ENCODE data around the gene NPY4R2.
"Not testable (repeated sequence)": the region's sequence is repeated elsewhere in the genome, so short reads cannot be mapped to it uniquely, and the experiment has no call there.

NPY4R2 gene

DNA sequence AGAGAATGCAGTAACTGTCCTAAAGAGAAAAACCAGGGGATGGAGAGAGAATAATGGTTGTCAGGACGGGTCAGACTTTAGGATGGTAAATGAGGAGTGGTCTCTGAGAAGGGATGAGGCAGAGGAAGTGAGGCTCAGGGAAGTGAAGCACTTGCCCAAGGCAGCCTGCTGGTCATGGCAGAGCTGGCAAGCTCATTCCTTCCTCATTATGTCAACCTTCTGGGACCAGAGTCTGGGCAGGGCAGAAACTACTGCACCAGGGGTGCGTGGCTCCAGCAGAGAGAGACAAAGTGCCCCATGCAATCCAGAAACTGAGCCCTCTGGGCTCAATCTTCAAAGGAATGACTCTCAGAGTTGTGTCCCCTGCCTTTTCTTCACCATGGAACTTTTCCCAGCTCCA, 53.6 kb downstream of the NPY4R2 start:
- DNase-seq; in situ Hi-C loops (cut with HindIII; ENCODE audit: low pct_ligation_motif_present, low pct_unique_long_range_greater_than_20kb, low sequenced_read_pairs): not testable (repeated sequence)
